ENCODE results near the gene LUZP2.

Gene LUZP2

DNA sequence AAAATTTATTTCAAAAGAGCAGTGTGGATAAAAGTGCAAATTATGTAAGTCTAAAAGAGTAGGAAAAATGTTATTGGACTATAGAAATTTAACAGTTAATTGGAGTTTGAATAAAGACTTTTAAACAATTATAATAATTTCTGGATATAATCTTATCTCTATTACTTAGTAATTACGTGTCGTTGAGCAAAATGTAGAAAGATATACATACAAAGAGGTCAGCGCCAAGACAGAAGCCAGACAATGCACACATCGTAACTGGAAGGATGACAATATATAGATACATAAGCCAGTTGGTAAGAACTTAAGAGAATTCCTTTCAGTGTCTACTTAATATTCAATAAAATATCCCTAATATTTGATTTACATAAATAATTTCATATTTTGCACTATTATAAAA is 157.0 kb downstream of the LUZP2 start:
- no peaks in the 10 kb centered on the region for H3K36me3 ChIP-seq (ENCODE audit: control insufficient read depth, insufficient read depth, low read length)
- H3K56ac ChIP-seq (ENCODE audit: low read length), result no peak overlapping the region
- no CpG with 5 or more reads among the region's 4 CpGs for WGBS (ENCODE audit: extremely low coverage, insufficient coverage, low lambda C conversion rate)

DNA sequence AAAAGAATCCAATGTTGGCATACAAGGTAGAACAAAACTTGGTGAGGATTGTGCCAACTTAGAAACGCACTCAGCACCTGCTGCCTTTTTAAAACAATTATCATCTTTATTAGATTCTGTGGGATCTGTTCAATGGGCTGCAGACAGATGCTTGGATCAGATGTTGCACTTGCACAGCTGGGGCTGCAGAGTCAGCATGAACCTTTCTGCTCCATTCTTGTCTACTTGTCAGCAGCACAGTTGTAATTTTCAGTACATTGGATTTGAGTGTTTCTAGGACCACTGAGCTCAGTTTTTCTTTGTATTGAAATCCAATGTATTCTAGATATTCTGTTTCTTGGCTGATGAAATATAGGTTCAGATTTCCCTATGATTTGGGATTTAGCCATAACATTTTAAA is 164.5 kb downstream of the LUZP2 start:
- Histone ChIP-seq H3K4me3 (ENCODE audit: low read length) (no peak overlapping the region), H2AK5ac (ENCODE audit: low read length) (no peak overlapping the region), H4K5ac (ENCODE audit: low read length) (no peak overlapping the region), H3K27me3 (ENCODE audit: insufficient read depth, low read length, poor library complexity) (no peaks in the 10 kb centered on the region), H3K36me3 (ENCODE audit: control insufficient read depth, insufficient read depth, low read length) (no peaks in the 10 kb centered on the region), H3K4me1 (ENCODE audit: control insufficient read depth, low read depth, low read length) (no peaks in the 10 kb centered on the region), H3K4ac (ENCODE audit: low read depth, low read length) (no peak overlapping the region), H3K4me2 (ENCODE audit: low read length) (no peak overlapping the region), H3K18ac (ENCODE audit: low read length) (no peak overlapping the region), H3K79me1 (ENCODE audit: low read length) (no peaks in the 10 kb centered on the region), H4K8ac (ENCODE audit: low read depth, low read length) (no peak overlapping the region), H3K27ac (ENCODE audit: low read depth, low read length) (no peak overlapping the region), H3K9ac (ENCODE audit: low read length) (no peak overlapping the region), H2BK15ac (replicated peaks; ENCODE audit: low read depth) (no peak overlapping the region), H2BK120ac (ENCODE audit: low read depth, low read length) (no peak overlapping the region), H2BK5ac (ENCODE audit: low read length) (no peak overlapping the region), H3K23ac (ENCODE audit: low read length) (no peak overlapping the region), H3K79me2 (ENCODE audit: control insufficient read depth, insufficient read depth, low read length) (no peaks in the 10 kb centered on the region), H3K56ac (ENCODE audit: low read length) (no peak overlapping the region)
- no peak for DNase-seq
- no CpG with 5 or more reads among the region's 1 CpG for WGBS (ENCODE audit: extremely low coverage, insufficient coverage, low lambda C conversion rate)

More for the DNA sequence above, 157.0 kb downstream of the LUZP2 start:
- Histone ChIP-seq H3K4me3 (ENCODE audit: low read length) (no peak overlapping the region), H3K4me2 (ENCODE audit: low read length) (no peak overlapping the region), H4K8ac (ENCODE audit: low read depth, low read length) (no peak overlapping the region), H3K23ac (ENCODE audit: low read length) (no peak overlapping the region), H3K27me3 (ENCODE audit: insufficient read depth, low read length, poor library complexity) (no peaks in the 10 kb centered on the region), H3K9ac (ENCODE audit: low read length) (no peak overlapping the region), H3K4me1 (ENCODE audit: control insufficient read depth, low read depth, low read length) (no peaks in the 10 kb centered on the region), H3K4ac (ENCODE audit: low read depth, low read length) (no peak overlapping the region), H3K79me1 (ENCODE audit: low read length) (no peaks in the 10 kb centered on the region), H2BK5ac (ENCODE audit: low read length) (no peak overlapping the region), H2BK15ac (replicated peaks; ENCODE audit: low read depth) (no peak overlapping the region), H3K79me2 (ENCODE audit: control insufficient read depth, insufficient read depth, low read length) (no peaks in the 10 kb centered on the region), H2BK120ac (ENCODE audit: low read depth, low read length) (no peak overlapping the region), H3K18ac (ENCODE audit: low read length) (no peak overlapping the region), H4K5ac (ENCODE audit: low read length) (no peak overlapping the region), H2AK5ac (ENCODE audit: low read length) (no peak overlapping the region), H3K27ac (ENCODE audit: low read depth, low read length) (no peak overlapping the region)
- no peak for DNase-seq

DNA sequence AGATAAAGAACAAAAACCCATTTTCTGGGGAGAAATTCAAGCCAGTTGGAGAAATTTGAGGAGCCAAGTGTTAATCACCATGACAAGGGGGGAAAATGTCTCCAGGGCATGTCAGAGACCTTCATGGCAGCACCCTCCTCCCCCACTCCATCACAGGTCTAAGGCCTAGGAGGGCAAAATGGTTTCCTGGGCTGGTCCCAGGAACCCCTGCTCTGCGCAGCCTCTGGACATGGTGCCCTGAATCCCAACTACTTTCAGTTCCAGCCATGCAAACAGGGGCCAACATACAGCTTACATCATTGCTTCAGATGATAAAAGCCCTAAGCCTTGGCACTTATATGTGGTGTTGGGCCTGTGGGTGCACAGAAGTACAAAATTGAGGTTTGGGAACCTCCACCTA is 167.5 kb downstream of the LUZP2 start:
- Histone ChIP-seq H3K9ac (ENCODE audit: low read length) (no peak overlapping the region), H2BK120ac (ENCODE audit: low read depth, low read length) (no peak overlapping the region), H3K4me1 (ENCODE audit: control insufficient read depth, low read depth, low read length) (no peaks in the 10 kb centered on the region), H3K4me3 (ENCODE audit: low read length) (no peak overlapping the region), H3K79me1 (ENCODE audit: low read length) (no peaks in the 10 kb centered on the region), H3K79me2 (ENCODE audit: control insufficient read depth, insufficient read depth, low read length) (no peaks in the 10 kb centered on the region), H2BK15ac (replicated peaks; ENCODE audit: low read depth) (no peak overlapping the region), H3K18ac (ENCODE audit: low read length) (no peak overlapping the region), H3K4me2 (ENCODE audit: low read length) (no peak overlapping the region), H4K8ac (ENCODE audit: low read depth, low read length) (no peak overlapping the region), H3K4ac (ENCODE audit: low read depth, low read length) (no peak overlapping the region), H2BK5ac (ENCODE audit: low read length) (no peak overlapping the region), H3K36me3 (ENCODE audit: control insufficient read depth, insufficient read depth, low read length) (no peaks in the 10 kb centered on the region), H3K27me3 (ENCODE audit: insufficient read depth, low read length, poor library complexity) (no peaks in the 10 kb centered on the region), H3K56ac (ENCODE audit: low read length) (no peak overlapping the region), H3K27ac (ENCODE audit: low read depth, low read length) (no peak overlapping the region), H3K23ac (ENCODE audit: low read length) (no peak overlapping the region), H4K5ac (ENCODE audit: low read length) (no peak overlapping the region), H2AK5ac (ENCODE audit: low read length) (no peak overlapping the region)
- DNase-seq, result no peak
- no CpG with 5 or more reads among the region's 1 CpG for WGBS (ENCODE audit: extremely low coverage, insufficient coverage, low lambda C conversion rate)

DNA sequence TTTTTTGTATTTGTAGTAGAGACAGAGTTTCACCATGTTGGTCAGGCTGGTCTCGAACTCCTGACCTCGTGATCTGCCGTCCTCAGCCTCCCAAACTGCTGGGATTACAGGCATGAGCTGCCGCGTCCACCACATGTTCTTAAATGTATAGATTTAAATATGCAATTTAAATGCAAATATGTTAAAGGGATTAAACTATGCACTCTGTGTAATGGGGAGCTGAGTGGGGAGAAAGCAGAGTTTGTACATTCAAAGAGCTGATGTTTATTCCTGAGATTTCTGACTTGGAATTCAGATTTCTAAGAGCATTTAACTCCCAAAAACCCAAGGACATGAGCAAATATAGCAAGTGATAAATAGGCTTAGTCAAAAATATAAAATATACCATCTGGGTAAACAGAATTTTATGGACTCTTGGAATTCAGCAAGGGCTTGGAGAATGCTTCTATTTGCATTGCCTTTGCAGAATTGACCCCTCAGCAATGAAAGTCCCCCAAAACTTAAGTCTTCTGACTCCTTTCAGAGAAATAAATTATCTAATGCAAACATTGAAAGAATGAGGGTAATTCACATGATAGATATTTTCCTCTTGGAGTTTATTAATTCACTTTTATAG is 170.6 kb downstream of the LUZP2 start:
- H2BK5ac ChIP-seq (ENCODE audit: low read length), result no peak overlapping the region
- no peaks in the 10 kb centered on the region for H3K36me3 ChIP-seq (ENCODE audit: control insufficient read depth, insufficient read depth, low read length)
- H2AK5ac ChIP-seq (ENCODE audit: low read length), result no peak overlapping the region
- no peak overlapping the region for H4K8ac ChIP-seq (ENCODE audit: low read depth, low read length)
- no peak for DNase-seq
- H3K56ac ChIP-seq (ENCODE audit: low read length), result no peak overlapping the region
- H3K4me3 ChIP-seq (ENCODE audit: low read length), result no peak overlapping the region
- no peak overlapping the region for H4K5ac ChIP-seq (ENCODE audit: low read length)
- no peak overlapping the region for H3K27ac ChIP-seq (ENCODE audit: low read depth, low read length)
- no peak overlapping the region for H2BK120ac ChIP-seq (ENCODE audit: low read depth, low read length)
- no peaks in the 10 kb centered on the region for H3K4me1 ChIP-seq (ENCODE audit: control insufficient read depth, low read depth, low read length)
- no peak overlapping the region for H2BK15ac ChIP-seq (replicated peaks; ENCODE audit: low read depth)
- no peaks in the 10 kb centered on the region for H3K79me1 ChIP-seq (ENCODE audit: low read length)
- H3K79me2 ChIP-seq (ENCODE audit: control insufficient read depth, insufficient read depth, low read length), result no peaks in the 10 kb centered on the region
- H3K9ac ChIP-seq (ENCODE audit: low read length), result no peak overlapping the region
- no peak overlapping the region for H3K23ac ChIP-seq (ENCODE audit: low read length)
- no peak overlapping the region for H3K18ac ChIP-seq (ENCODE audit: low read length)
- H3K4ac ChIP-seq (ENCODE audit: low read depth, low read length), result no peak overlapping the region
- no peak overlapping the region for H3K4me2 ChIP-seq (ENCODE audit: low read length)
- H3K27me3 ChIP-seq (ENCODE audit: insufficient read depth, low read length, poor library complexity), result no peaks in the 10 kb centered on the region
- WGBS (ENCODE audit: extremely low coverage, insufficient coverage, low lambda C conversion rate), result no CpG with 5 or more reads among the region's 5 CpGs

DNA sequence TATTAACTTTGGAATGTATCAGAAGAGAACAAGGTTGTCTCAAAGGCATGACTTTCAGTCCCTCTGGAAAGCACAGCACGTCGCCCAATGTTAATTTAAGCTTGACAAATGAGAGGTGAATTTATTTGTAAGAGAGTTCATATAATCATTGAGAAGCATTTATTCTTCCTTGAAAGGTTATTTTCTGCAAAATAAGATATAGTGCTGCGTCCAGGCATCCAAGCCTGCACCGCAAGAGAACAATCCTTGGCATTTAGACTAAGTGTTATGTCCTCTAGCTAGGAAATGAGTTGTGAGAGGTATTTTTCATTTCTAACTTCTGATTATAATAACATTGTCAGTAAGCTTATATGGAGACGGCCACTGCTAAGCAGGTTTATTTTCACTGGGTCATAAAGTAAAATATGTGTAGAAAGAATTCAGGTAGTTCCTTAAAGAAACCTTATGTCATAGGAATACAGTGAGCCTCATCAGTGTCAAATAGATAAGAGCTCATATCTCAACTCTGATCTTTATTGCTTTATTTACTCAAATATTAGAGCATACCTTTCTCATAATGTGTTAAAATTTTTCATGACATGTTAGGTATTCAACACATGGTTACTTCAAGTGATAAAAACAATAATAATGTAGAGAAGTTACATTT is 182.0 kb downstream of the LUZP2 start:
- H3K23ac ChIP-seq (ENCODE audit: low read length), result no peak overlapping the region
- no peak overlapping the region for H2BK120ac ChIP-seq (ENCODE audit: low read depth, low read length)
- no peak overlapping the region for H3K27ac ChIP-seq (ENCODE audit: low read depth, low read length)
- H3K4me2 ChIP-seq (ENCODE audit: low read length), result no peak overlapping the region
- no peak overlapping the region for H3K18ac ChIP-seq (ENCODE audit: low read length)
- H4K5ac ChIP-seq (ENCODE audit: low read length), result no peak overlapping the region
- H3K27me3 ChIP-seq (ENCODE audit: insufficient read depth, low read length, poor library complexity), result no peaks in the 10 kb centered on the region
- WGBS (ENCODE audit: extremely low coverage, insufficient coverage, low lambda C conversion rate), result no CpG with 5 or more reads among the region's 5 CpGs
- no peak overlapping the region for H3K9ac ChIP-seq (ENCODE audit: low read length)
- DNase-seq, result no peak
- no peak overlapping the region for H2BK15ac ChIP-seq (replicated peaks; ENCODE audit: low read depth)
- H3K4me3 ChIP-seq (ENCODE audit: low read length), result no peak overlapping the region
- H3K4me1 ChIP-seq (ENCODE audit: control insufficient read depth, low read depth, low read length), result no peaks in the 10 kb centered on the region
- H3K79me1 ChIP-seq (ENCODE audit: low read length), result no peaks in the 10 kb centered on the region
- no peaks in the 10 kb centered on the region for H3K36me3 ChIP-seq (ENCODE audit: control insufficient read depth, insufficient read depth, low read length)
- no peak overlapping the region for H4K8ac ChIP-seq (ENCODE audit: low read depth, low read length)
- no peak overlapping the region for H2BK5ac ChIP-seq (ENCODE audit: low read length)
- no peak overlapping the region for H2AK5ac ChIP-seq (ENCODE audit: low read length)
- H3K56ac ChIP-seq (ENCODE audit: low read length), result no peak overlapping the region
- H3K4ac ChIP-seq (ENCODE audit: low read depth, low read length), result no peak overlapping the region
- H3K79me2 ChIP-seq (ENCODE audit: control insufficient read depth, insufficient read depth, low read length), result no peaks in the 10 kb centered on the region

All from mesendoderm (in vitro differentiated cells).